GM19043 (cell line): ENCODE results near the gene CFAP100.

ENCODE experiments used
- ATAC-seq: cut with Tn5 transposase; IDR thresholded peaks from one replicate; pipeline ENCODE4 v1.9.1; 2021; ENCODE audit warnings: low read depth; ENCODE audit not compliant: unreplicated experiment

Gene CFAP100

DNA sequence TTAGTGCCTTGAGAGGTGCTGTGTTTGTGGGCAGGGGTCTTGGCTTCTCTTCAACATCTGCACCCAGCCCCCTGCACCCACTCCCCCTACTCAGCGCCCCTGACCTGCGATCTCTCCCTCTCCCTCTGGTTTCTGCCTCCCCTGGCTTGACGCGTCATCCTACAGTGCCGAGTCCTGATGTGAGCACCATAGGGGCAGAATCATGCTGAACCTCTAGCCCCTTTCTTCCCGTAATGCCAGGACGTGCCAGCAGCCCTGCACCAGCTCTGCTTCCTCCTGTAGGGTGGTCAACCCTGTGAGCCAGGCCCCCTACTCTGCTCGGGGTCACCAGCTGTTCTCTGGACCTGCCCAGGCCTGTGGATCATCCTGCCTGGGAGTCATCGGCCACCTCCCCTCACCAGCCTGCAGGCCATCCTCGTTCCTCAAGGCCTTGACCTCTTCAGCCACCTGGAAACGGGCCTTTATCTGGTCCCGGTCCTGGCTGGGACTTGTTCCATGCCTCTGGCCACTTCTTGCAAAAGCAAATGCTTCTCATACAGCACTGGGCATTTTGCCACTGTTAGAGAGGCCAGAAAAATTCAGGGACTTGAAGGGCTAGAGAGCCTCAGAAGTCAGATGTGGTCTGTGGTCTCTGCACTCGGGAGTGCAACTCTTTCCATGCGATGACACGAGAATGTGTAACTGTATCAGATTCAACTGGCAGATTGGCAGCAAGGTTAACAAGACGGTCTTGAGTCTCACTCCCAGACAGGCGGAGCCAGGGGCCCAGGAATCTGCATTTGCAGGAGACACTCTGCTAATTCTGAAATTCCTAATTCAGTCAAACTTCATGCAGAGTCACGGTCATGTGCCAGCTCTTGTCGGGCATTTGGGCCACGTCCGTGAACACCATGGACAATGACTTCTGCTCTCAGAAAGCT lies 20.8 kb upstream of the CFAP100 start:
- no peak for ATAC-seq

DNA sequence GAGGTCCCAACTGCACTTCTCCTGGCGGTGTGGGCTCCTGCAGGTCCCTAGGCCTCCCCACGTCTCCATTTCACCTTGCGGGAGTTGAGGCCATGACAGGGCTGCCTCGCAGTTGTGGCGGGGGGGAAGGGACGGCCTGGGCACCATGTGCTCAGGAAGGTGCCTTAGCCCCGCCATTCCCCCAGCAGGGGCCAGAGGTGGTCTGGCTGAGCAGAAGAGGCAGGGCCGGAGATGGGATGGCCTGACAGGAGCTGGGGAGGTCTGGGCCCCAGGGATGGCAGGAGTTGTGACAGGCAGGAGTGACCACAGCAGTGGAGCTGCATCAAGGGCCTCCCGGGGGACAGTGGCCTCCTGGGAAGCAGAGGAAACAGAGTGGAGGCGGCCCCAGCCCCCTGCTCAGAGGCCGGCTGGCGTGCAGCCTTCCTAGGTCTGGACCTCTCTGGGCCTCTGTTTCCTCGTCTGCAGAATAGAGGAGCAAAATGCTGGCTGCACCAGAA lies 18.8 kb upstream of the CFAP100 start:
- ATAC-seq = no peak

DNA sequence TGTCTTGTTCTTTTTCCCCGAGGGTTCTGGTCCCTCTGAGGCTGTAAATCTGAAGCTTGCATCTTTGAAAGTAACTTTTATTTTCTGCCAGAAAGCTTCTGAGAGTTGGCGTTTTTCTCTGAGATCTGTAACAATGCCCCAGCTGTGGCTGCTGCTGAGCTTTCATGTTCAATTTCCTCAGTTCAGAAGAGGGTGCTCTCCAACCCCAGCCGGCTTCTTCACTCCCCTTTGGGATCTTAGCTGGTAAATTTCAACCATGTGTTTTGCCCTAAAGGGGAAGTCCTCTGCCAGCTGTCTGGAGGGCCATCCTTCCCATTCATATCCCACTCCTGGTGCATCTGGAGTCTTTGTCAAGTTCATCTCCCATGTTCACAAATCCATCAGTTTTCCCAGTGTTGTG lies 18.3 kb upstream of the CFAP100 start:
- ATAC-seq = no peak

DNA sequence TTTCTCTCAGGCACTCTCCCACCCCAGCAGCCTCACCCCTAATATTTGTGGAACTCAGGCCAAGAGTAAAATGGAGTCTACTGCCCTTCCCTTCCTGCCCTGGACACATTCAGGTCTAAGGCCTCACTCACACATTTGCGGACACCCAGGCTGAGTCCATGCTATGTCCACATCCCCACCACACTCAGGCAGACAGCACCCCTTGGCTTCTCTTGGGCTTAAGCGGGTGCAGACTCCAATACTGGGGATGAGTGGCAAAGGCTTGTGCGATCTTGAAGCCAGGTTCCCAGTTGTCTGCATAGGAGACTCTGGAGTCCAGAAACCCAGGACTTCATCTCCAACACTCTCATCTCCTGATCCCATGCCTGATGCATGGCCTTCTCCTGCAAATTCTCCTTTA lies 17.5 kb upstream of the CFAP100 start:
- no peak for ATAC-seq

DNA sequence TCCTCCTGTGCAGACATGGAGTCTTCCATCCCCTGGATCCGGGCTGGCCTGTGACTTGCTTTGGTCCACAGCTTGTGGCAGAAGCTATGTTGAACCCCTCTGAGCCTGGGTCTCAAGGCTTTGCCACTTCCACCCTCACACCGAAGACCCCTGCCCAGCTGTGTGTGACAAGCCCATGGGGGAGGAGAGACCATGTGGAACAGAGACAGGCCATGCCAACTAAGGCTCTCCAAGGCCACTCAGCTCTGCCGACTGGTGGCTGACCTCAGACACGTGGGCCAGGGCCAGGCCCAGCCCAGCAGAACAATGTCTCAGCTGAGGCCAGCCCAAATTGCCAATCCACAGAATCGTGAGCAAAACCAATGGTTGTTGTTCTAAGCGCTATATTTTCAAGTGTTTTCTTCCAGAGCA lies 16.4 kb upstream of the CFAP100 start:
- no peak for ATAC-seq

DNA sequence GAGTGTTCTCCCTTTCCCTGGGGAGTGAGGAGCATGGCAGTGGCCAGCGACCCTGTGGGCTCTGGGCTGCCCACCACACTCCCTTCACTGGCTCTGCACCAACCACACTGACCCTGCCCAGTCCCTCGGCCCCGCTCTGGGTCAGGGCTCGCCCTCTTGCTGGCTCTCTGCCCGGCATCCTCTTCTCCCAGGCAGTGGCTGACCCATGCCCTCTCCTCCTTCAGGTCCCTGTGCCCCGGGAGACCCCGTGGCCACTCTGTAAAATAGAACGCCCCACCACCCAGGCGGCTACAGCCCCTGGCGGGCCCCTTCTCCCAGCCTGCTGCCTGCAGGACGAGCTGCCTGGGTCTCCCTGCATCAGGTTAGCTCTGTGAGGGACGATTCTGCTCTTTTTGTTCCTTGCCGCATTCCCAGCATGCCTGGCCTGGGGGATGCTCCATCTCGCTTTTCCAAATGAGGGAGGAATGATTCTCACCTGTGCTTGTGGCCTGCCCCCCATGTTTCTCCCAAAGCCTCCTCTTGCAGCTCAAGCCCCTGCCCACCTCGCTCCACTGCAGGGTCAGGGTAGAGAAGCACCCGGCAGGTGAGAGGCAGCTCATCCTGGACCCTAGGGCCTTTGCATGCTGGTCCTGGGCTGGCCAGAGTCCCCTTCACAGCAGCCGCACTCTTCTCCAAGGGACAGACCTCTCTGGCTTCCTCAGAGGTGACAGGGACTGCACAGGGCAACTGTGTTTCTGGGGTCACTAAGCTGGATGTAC lies 14.5 kb upstream of the CFAP100 start:
- no peak for ATAC-seq

DNA sequence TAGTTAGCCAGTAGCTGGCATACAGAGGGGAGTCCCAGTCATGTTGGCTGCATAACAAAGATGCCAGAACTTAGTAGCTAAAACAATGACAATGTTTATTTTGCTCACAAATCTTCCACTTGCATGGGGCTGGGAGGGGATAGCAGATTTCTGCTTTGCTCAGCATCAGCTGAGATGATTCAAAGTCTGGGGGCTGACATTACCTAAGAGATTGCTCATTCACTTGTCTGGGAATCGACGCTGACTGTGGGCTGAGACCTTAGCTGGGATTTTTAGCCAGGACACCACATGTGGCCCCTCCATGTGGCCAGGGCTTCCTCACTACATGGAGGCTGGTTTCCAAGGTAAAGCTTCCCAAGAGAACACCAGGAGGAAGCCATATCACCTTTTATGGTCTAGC lies 12.7 kb upstream of the CFAP100 start:
- ATAC-seq = no peak

DNA sequence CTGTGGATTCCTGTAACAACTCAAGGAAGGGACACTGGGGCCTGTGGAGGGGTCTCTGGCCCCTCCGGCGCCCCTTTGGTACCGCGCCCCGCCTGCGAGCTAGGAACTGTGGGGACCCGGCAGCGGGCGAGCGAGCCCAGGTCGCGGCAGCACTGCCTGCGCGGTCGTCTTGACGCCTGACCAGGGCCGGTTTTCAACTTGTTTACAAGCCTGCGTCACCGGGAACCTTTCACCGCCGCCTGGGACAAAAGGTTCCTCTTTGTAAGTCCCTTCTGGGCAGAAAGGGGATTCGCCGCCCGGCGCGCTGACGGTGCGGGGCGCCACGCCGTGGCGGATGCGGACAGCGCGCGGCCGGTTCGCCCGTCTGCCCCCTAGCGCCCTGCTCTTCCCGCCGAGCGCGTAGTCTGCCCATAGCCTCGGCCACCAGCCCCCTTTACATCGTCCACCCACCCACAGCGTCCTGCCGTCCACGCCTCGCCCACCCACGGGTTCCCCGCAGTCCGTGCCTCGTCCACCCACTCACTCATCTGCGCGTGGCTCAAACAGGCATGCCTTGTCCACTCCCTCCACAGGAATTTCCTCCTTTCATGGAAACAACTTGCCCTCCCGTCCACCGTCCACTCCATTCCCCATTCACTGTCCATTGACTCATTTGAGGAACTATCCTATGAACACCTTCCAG lies 5.5 kb upstream of the CFAP100 start:
- no peak for ATAC-seq

DNA sequence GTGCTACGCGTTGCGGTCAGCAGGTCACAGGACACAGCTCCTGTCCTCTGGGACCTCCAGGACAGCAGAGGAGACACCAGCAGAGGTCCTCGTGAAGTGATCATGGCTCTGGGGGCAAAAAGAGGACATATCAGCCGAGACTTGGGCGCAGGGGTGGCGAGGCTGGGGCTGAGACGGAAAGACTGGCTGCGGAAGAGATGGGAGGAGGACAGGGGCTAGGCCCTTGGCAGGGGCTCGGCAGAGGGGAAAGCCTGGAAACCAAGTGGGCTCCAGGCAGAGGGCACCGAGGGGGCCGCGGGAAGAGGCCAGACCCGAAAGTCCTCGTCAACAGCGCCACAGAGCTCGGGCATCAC lies 4.9 kb upstream of the CFAP100 start:
- no peak for ATAC-seq

DNA sequence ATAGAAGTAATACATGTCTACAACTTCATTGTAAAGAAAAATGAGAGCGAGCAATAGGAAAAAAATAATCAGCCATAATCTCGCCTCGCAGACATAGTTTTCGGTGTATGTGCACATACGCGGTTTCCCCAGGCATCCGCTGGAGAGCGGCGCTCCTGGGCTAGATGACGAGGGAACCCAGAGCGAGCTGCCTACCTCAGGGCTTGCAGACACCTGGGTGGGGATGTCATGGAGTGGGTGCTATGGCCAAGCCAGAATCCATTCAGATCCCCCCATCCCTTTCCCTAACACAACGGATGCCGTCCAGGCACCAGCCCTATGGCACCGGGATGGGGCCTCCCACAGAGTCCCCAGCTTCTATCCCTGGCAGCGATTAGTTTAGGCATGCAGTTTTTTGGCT lies 4.5 kb upstream of the CFAP100 start:
- no peak for ATAC-seq

DNA sequence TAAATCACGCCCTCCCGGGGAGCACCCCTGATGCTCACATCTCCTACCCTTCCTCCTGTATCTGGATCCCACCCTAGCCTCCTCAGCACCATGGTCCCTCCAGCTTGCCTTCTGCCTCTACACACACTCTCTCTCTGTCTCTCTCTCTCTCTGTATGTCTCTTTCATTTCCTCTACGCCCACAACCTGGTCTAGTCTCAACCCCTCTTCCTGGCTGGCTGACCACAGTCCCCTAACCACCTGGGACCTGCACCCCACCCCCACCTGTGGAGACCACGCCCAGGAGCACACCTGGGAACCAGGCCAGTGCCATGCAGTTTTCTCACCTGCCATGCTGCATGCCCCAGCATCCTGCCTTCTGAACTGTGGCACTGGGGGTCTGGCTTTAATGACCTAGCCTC lies 4.0 kb upstream of the CFAP100 start:
- no peak for ATAC-seq

DNA sequence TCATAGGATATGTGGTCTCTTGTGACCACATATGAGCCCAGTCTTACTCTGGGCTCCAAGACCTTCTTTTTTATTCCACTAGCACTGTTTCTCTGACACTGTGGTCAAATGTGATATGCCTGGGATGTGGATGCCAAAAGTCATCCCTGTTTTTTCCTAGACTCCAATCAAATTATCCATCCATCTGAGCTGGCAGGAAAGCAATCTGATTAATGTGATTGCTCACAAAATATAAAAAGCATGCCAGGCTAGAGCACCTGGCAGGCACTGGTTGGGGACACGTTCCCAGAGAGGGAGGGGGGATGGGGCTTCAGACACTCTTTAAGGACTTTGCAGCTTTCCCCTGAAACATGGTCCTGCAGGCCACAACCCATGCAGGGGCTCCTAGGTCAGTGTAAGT lies 3.1 kb upstream of the CFAP100 start:
- ATAC-seq = no peak

DNA sequence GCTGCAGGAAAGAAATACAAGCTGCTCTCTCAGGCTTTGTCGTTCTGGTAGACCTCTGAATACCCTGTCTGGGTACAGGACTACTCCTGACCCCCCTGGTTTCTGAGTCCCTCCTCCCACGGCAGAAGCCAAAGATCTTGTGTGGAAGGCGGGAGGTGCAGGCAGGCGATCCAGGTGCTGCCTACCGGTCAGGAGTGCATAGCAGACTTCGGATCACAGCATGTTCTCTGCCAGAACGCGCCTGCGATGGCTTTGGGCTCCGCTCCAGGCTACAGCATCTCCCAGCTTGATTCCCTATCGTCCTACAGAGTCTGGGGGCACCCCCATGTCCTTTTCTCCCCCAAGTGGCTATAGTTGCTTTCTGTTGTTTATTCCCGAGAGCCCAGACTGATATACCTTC lies 2.5 kb upstream of the CFAP100 start:
- ATAC-seq = no peak

DNA sequence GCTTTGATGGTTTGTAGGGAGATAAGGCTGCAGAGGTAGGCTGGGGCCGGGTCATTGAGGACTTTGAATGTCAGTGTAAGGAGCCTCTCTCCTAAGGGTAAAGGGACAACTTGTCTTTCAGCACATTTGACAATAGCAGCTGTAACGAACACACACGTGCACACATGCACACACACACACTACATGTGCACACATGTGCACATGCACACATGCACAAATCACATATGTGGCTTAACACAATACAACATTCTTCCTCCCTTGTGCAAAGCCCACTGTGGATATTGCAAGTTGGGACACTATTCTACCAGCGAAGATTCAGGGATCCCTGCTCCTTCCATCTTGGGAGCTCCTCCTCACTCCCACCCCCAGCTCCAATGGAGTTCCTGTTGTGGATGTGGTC lies 1.1 kb upstream of the CFAP100 start:
- ATAC-seq = no peak

DNA sequence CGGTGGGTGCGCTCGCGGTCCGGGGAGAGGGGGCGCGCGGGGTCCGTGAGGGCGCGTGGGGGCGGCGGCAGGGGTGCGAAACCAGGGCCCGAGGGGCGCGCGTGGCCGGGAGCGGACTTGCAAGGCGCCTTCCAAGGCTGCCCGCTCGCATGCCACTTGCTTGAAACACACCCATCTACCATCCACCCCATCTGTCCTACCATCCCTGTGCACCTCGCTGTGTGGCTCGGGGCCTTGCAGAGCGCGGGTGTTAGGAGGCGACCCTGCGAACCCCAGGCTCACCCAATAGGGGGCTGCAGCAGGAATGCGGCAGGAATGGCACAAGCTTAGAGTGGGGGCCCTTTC lies 240 bp downstream of the CFAP100 start:
- no peak for ATAC-seq

DNA sequence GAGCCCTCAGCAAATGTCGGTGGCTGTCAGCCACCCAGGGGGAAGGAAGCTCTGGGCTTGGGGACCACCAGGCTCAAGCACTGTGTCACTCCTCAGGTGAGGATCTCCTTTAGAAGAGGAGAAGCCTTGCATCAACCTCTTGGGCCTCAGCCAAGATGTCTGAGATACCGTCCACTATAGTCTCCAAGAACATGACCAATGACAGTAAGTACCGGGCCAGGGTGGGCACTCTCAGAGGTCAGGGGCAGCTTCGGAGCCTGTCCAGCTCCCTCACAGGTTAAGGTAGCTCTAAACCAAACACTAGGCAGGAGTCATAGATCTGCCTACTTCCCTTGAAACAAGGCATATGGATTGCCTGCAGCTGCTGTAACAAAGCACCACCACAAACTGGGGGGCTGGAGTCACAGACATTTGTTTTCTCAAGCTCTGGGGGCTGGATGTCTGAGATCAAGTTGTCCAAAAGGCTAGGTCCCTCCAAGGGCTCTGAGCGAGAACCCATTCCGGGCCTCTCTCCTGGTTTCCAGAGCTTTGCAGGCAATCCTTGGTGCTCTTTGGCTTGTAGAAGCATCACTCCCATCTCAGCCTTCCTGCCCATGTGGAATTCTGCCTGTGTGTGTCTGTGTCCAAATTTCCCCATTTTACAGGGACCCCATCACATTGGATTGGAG lies 1.3 kb downstream of the CFAP100 start:
- no peak for ATAC-seq

DNA sequence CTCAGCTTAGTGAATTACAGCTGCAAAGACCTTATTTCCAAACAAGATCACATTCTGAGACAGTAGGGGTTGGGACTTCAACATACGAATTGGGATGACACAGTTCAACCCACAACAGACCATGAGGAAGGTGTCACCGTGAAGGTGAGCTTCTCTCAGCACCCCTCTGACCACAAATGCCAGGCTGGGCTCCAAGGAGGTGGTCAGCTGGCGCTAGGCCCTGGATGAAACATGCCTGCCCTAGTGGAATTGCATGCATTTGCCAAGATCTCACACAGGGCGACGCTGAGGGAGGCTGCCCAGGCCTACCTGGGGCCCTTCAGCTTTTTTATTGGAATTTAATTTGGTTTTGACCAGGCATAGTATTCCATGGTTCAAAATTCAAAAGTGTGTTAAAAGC lies 1.8 kb downstream of the CFAP100 start:
- no peak for ATAC-seq

DNA sequence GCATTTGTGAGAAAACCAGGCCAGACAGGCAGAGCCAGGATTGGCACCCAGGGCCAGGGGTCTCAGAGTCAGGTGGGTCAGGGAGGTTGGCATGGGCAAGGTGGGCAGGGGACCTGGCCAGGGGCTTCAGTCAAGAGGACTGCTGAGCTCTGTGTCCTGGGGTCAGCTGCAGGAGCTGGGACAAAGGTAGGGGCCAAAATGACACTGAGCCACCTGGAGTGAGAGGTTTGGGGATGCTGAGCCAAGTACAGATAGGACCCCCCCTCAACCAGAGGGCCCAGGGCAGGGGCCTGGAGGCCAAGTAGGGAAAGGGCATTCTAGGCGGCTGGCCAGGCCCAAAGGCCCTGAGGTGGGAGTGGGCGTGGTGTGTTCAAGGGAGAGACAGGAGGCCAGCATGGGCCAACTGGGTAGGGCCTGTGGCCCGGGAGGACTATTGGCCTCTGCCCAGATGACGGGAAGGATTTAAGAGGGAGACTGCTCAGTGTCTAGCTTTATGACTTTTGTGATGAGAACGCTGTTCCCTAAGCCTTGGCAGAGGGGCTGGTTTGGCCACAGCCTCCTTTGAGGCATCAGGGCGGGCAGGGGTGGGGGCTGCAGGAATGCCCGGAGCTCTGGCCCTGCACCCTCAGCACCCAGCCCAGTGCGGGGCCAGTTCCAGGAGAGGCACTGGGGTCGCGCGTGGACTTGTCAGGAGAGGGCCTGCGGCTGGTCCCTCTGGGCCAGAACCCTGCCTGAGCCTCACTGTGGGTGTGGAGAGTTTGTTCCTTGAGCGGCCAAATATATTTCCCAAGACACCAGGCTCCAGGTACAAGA lies 3.1 kb downstream of the CFAP100 start:
- no peak for ATAC-seq

DNA sequence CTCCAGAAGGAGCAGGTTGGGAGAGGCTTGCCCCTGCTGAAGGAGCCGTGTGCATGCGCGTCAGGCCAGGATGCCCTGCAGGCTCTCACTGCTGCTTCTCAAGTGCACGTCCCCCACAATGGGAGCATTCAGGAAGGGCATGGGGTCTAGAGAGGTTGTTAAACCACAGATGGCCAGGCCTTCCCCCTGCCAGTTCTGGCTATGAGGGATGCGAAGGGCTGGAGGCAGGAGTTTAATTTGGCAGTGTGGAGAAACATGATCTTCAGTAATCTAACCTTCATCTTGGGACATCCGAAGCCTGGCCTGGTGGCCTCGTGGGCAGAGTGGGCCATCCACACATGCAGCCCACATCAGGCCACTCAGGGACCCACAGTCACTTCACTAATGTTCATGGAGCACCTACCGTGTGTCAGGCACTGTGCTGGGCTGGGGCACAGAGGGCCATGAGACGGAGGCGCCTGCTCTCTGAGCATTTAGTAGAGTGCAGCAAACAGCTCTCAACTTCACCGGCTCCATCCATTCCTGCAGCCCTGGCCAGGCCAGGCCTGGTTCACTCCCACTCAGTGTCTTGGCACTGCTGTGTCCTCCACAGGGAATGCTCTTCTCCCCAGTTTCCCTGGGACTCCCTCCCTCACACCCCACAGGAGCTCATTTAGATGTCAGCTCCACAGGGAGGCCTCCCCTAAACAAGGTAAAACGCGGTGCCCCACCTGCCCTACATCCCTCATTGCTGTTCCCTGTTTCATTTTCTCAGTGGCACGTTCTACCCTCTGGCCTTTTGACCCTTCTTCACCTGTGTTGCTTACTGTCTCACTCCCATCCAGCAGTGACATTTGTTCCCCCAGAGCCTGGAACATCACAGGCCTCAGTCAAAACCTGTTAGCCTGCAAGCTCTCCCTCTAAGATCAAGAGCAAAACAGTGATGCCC lies 4.0 kb downstream of the CFAP100 start:
- ATAC-seq = no peak
